ENCODE results near the gene MAP2K6.
A peak's percentile ranks its signal among the peaks of the same experiment; 100 is the strongest.

The MAP2K6 gene

DNA sequence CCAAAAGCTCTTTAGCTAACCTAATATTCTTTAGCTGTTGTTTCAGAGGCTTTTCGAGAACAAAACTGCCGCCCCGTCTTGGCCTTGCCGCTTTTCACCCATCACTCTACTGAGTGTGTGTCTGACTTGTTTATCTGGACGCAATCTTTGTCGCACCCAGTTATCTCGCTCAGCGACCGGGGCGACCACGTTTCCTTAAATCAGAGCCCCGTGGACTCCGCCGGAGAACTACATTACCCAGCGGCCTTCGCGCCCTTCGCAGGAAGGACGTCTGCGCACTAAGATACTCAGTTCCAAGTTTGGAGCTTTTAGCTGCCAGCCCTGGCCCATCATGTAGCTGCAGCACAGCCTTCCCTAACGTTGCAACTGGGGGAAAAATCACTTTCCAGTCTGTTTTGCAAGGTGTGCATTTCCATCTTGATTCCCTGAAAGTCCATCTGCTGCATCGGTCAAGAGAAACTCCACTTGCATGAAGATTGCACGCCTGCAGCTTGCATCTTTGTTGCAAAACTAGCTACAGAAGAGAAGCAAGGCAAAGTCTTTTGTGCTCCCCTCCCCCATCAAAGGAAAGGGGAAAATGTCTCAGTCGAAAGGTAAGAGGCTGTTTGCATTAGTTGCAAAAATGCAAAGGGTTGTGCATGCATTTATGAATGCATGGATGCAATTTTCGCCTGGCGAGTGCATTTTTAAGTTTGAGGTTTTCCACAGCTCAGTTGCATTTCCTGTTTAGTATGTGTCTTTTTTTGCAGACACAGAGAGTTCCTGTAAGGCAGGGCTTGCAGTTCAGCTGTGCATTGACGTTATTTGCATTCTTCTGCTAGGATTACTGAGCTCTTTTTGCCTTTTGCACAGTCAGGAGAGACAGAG, at the start of gene MAP2K6:
MAP2K6 (plus strand) TSS at position 290 of the 867 bp plus-strand sequence; CDS start at position 578, 288 bp downstream.
- Histone ChIP-seq H3K9me3 (ENCODE audit: insufficient read depth, low read length, severe bottlenecking) (no peaks in the 10 kb centered on the region), H3K9ac (ENCODE audit: low read depth, low read length) (peak within 1 kb of the TSS; percentile 51), H2AFZ (ENCODE audit: low read depth, low read length) (peak within 1 kb of the TSS; percentile 92), H3K79me2 (ENCODE audit: insufficient read depth, low read length) (no peaks in the 10 kb centered on the region), H3K36me3 (ENCODE audit: insufficient read depth, low read length) (no peaks in the 10 kb centered on the region), H3K4me3 (ENCODE audit: low read depth in 1 of 2, low read length in 2 of 2) (peak within 1 kb of the TSS; percentile 45 to 75), H3K27me3 (ENCODE audit: insufficient read depth, low read length, poor library complexity) (no peaks in the 10 kb centered on the region), H3K4me2 (ENCODE audit: insufficient read depth, low read length) (peak within 1 kb of the TSS; percentile 82), H4K20me1 (ENCODE audit: insufficient read depth, low read length) (no peaks in the 10 kb centered on the region), H3K27ac (ENCODE audit: low read length) (peak within 1 kb of the TSS; percentile 66), H3K4me1 (ENCODE audit: insufficient read depth, low read length) (peaks cover 31% of the 10 kb centered on the region)
- TF ChIP-seq, protein P1, sequence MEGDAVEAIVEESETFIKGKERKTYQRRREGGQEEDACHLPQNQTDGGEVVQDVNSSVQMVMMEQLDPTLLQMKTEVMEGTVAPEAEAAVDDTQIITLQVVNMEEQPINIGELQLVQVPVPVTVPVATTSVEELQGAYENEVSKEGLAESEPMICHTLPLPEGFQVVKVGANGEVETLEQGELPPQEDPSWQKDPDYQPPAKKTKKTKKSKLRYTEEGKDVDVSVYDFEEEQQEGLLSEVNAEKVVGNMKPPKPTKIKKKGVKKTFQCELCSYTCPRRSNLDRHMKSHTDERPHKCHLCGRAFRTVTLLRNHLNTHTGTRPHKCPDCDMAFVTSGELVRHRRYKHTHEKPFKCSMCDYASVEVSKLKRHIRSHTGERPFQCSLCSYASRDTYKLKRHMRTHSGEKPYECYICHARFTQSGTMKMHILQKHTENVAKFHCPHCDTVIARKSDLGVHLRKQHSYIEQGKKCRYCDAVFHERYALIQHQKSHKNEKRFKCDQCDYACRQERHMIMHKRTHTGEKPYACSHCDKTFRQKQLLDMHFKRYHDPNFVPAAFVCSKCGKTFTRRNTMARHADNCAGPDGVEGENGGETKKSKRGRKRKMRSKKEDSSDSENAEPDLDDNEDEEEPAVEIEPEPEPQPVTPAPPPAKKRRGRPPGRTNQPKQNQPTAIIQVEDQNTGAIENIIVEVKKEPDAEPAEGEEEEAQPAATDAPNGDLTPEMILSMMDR (IDR thresholded peaks at IDR 0.05; ENCODE audit: borderline replicate concordance, extremely low read depth, low read length, poor library complexity, severe bottlenecking): no peak
- no peak for TF ChIP-seq EZH2 (IDR thresholded peaks at IDR 0.05; ENCODE audit: borderline replicate concordance, low read depth, low read length, severe bottlenecking)
- ATAC-seq (ENCODE audit: insufficient read depth, low read depth): peak; percentile 100
- DNase-seq: peak; percentile 84

DNA sequence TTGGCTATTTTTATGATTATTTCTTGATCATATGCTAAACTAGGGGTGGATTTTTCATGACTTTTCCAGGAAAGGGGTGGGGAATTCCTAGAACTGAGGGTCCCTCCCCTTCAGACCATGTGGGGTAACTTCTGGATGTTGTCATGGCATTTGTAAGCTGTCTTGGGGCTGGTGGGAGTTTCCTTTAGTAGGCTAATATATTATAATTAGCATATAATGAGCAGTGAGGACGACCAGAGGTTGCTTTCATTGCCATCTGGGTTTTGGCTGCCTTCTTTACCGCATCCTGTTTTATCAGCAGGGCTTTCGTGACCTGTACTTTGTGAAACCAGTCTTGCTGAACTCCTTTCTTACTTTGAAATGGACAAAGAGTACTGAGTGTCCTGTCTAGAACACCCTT, 47.2 kb upstream of the MAP2K6 start:
- Histone ChIP-seq H3K79me2 (ENCODE audit: insufficient read depth, low read length) (no peaks in the 10 kb centered on the region), H3K27me3 (ENCODE audit: insufficient read depth, low read length, poor library complexity) (no peaks in the 10 kb centered on the region), H3K9me3 (ENCODE audit: insufficient read depth, low read length, severe bottlenecking) (no peaks in the 10 kb centered on the region), H3K4me1 (ENCODE audit: insufficient read depth, low read length) (no peaks in the 10 kb centered on the region), H3K36me3 (ENCODE audit: insufficient read depth, low read length) (no peaks in the 10 kb centered on the region), H3K27ac (ENCODE audit: low read length) (no peak overlapping the region), H2AFZ (ENCODE audit: low read depth, low read length) (no peak overlapping the region), H3K4me2 (ENCODE audit: insufficient read depth, low read length) (no peak overlapping the region), H4K20me1 (ENCODE audit: insufficient read depth, low read length) (no peaks in the 10 kb centered on the region), H3K9ac (ENCODE audit: low read depth, low read length) (no peak overlapping the region), H3K4me3 (ENCODE audit: low read depth in 1 of 2, low read length in 2 of 2) (no peak overlapping the region)
- no peak for DNase-seq
- TF ChIP-seq, protein P1 (IDR thresholded peaks at IDR 0.05; ENCODE audit: borderline replicate concordance, extremely low read depth, low read length, poor library complexity, severe bottlenecking): no peak
- TF ChIP-seq EZH2 (IDR thresholded peaks at IDR 0.05; ENCODE audit: borderline replicate concordance, low read depth, low read length, severe bottlenecking): no peak
- no peak for ATAC-seq (ENCODE audit: insufficient read depth, low read depth)

DNA sequence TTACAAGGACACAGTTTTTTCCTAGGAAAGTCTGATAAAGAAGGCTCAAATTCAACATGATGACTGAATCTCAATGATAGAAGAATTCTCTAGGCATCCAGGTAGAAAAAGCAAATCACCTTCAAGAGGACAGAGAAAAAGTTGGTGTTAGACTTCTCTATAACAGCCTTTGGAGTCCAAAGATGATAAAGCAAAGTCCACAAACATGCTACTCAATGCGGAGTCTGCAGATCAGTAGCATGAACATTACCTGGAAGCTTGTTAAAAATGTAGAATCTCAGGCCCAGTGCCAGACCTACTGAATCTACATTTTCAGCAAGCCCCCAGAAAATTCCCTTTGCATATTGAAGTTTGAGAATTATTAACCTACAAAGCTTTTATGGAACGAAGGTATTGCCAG, 41.4 kb upstream of the MAP2K6 start:
- H3K36me3 ChIP-seq (ENCODE audit: insufficient read depth, low read length): no peaks in the 10 kb centered on the region
- no peaks in the 10 kb centered on the region for H3K79me2 ChIP-seq (ENCODE audit: insufficient read depth, low read length)
- no peaks in the 10 kb centered on the region for H4K20me1 ChIP-seq (ENCODE audit: insufficient read depth, low read length)
- H3K27ac ChIP-seq (ENCODE audit: low read length): no peak overlapping the region
- no peak for TF ChIP-seq EZH2 (IDR thresholded peaks at IDR 0.05; ENCODE audit: borderline replicate concordance, low read depth, low read length, severe bottlenecking)
- TF ChIP-seq, protein P1 (IDR thresholded peaks at IDR 0.05; ENCODE audit: borderline replicate concordance, extremely low read depth, low read length, poor library complexity, severe bottlenecking): no peak
- DNase-seq: no peak
- H3K4me1 ChIP-seq (ENCODE audit: insufficient read depth, low read length): no peaks in the 10 kb centered on the region
- no peaks in the 10 kb centered on the region for H3K9me3 ChIP-seq (ENCODE audit: insufficient read depth, low read length, severe bottlenecking)
- no peak overlapping the region for H3K9ac ChIP-seq (ENCODE audit: low read depth, low read length)
- H3K4me2 ChIP-seq (ENCODE audit: insufficient read depth, low read length): no peak overlapping the region
- no peak overlapping the region for H2AFZ ChIP-seq (ENCODE audit: low read depth, low read length)
- no peak for ATAC-seq (ENCODE audit: insufficient read depth, low read depth)
- no peaks in the 10 kb centered on the region for H3K27me3 ChIP-seq (ENCODE audit: insufficient read depth, low read length, poor library complexity)
- no peak overlapping the region for H3K4me3 ChIP-seq (ENCODE audit: low read depth in 1 of 2, low read length in 2 of 2)
